Keratinocyte (primary cell): ENCODE results near the gene KPNA4. TPM values are rescaled to one million over a fixed set of nuclear protein-coding genes. Genes with fewer than 3 reads are reported as not detected.
A peak's percentile ranks its signal among the peaks of the same experiment; 100 is the strongest.

Source experiments
- DNase-seq: peaks from one replicate; pipeline ENCODE4 v3.0.0-alpha.2; 2011; ENCODE audit warnings: low read depth, missing footprints, low spot score
- FAIRE-seq: peaks from 2 replicates; lab custom pipeline; 2011; peaks lifted over from hg19 to GRCh38; lab: Jason Lieb, UNC
- H2AFZ ChIP-seq: 2 replicates; pipeline ENCODE4 v1.6.0; 2012; ENCODE audit warnings: low read length, control low read depth, inconsistent platforms; ENCODE audit not compliant: control insufficient read depth
- H3K27ac ChIP-seq: 2 replicates; pipeline ENCODE4 v1.5.1; 2011; ENCODE audit warnings: low read length; ENCODE audit not compliant: control insufficient read depth, insufficient read depth
- H3K27me3 ChIP-seq: 3 replicates; pipeline ENCODE4 v1.6.0; 2011; ENCODE audit warnings: low read length; ENCODE audit not compliant: control insufficient read depth, insufficient read depth; ENCODE audit errors: extremely low read depth
- H3K36me3 ChIP-seq, 2 experiments: 2 replicates in 1 of 2; 3 replicates in 1 of 2; pipeline ENCODE4 v1.5.1; 2011; ENCODE audit warnings: low read length in 2 of 2, mild to moderate bottlenecking in 1 of 2; ENCODE audit not compliant: control insufficient read depth in 2 of 2, insufficient read depth in 2 of 2; ENCODE audit errors: extremely low read depth in 1 of 2
- H3K4me1 ChIP-seq: 3 replicates; pipeline ENCODE4 v1.5.1; 2011; ENCODE audit warnings: low read length; ENCODE audit not compliant: control insufficient read depth, insufficient read depth; ENCODE audit errors: extremely low read depth
- H3K4me2 ChIP-seq: 3 replicates; pipeline ENCODE4 v1.6.0; 2011; ENCODE audit warnings: low read depth, low read length; ENCODE audit not compliant: control insufficient read depth, insufficient read depth; ENCODE audit errors: extremely low read depth
- H3K4me3 ChIP-seq, 3 experiments: fragments of 200-600 bp in 1 of 3; sonication (generic) in 1 of 3; 2 replicates in 2 of 3; 3 replicates in 1 of 3; pipeline ENCODE4 v1.5.1; 2011 to 2016; ENCODE audit warnings: low read length in 3 of 3, mild to moderate bottlenecking in 3 of 3, control low read depth in 2 of 3, inconsistent platforms in 1 of 3, low read depth in 1 of 3, mixed read lengths in 1 of 3, mixed run types in 1 of 3, moderate library complexity in 1 of 3; ENCODE audit not compliant: control insufficient read depth in 2 of 3, insufficient read depth in 2 of 3; ENCODE audit errors: extremely low read depth in 1 of 3
- H3K79me2 ChIP-seq: 2 replicates; pipeline ENCODE4 v1.6.0; 2012; ENCODE audit warnings: low read length; ENCODE audit not compliant: control insufficient read depth, insufficient read depth
- H3K9ac ChIP-seq: 3 replicates; pipeline ENCODE4 v1.6.0; 2011; ENCODE audit warnings: low read length; ENCODE audit not compliant: control insufficient read depth, insufficient read depth; ENCODE audit errors: extremely low read depth
- H3K9me1 ChIP-seq: 3 replicates; pipeline ENCODE4 v1.6.0; 2011; ENCODE audit warnings: low read length; ENCODE audit not compliant: control insufficient read depth, insufficient read depth; ENCODE audit errors: extremely low read depth
- H3K9me3 ChIP-seq: 2 replicates; pipeline ENCODE4 v1.5.1; 2012; ENCODE audit warnings: low read depth, low read length; ENCODE audit not compliant: control insufficient read depth
- H4K20me1 ChIP-seq: 3 replicates; pipeline ENCODE4 v1.6.0; 2011; ENCODE audit warnings: low read length; ENCODE audit not compliant: control insufficient read depth, insufficient read depth; ENCODE audit errors: extremely low read depth
- CTCF ChIP-seq, 3 experiments: IDR thresholded peaks in 1 of 3; conservative IDR thresholded peaks in 1 of 3; optimal IDR thresholded peaks in 1 of 3; 2 replicates in 2 of 3; 3 replicates in 1 of 3; pipeline versions ENCODE3 to v1.5.1; 2011; ENCODE audit warnings: low read length in 3 of 3, mild to moderate bottlenecking in 3 of 3, moderate library complexity in 2 of 3, control low read depth in 1 of 3, inconsistent platforms in 1 of 3; ENCODE audit not compliant: insufficient read depth in 2 of 3; ENCODE audit errors: extremely low read depth in 1 of 3
- EZH2 ChIP-seq: IDR thresholded peaks from one replicate; pipeline ENCODE4 v1.6.1; 2012; ENCODE audit warnings: inconsistent platforms, mild to moderate bottlenecking, low read length, moderate library complexity
- dilution Hi-C: fragments of 300-500 bp; cut with MboI; formaldehyde crosslinking; loops from one replicate; pipeline ENCODE4 v1.7.0; 2020; ENCODE audit warnings: low sequenced_read_pairs; ENCODE audit not compliant: extremely low pct_ligation_motif_present
- polyA plus RNA-seq, 5 experiments: library from polyadenylated mRNA; depleted of rRNA in 3 of 5; stranded (reverse) in 3 of 5; stranded (forward) in 1 of 5; unstranded in 1 of 5; fragments of >200 nt; gene quantifications; 1 replicate in 1 of 5; 2 replicates in 3 of 5; 3 replicates in 1 of 5; pipeline versions ENCODE4 v1.2.1 to v1.2.3, GENCODE V29; 2011 to 2012; ENCODE audit warnings: missing spikeins in 2 of 5, low read depth in 1 of 5, low replicate concordance in 1 of 5

KPNA4 gene
- polyA plus RNA-seq, 1 donor (not counting 4 experiments of a cell fraction or from before 2014, with no cell fraction given), result 42.0 TPM

- no peaks in the 10 kb centered on the region for H3K36me3 ChIP-seq
- no peak overlapping the region for H3K4me2 ChIP-seq
- H3K9me3 ChIP-seq, result no peaks in the 10 kb centered on the region
- H3K79me2 ChIP-seq, result peaks cover 100% of the 10 kb centered on the region
- H2AFZ ChIP-seq, result no peak overlapping the region
- no peak overlapping the region for H3K9ac ChIP-seq
- no peak overlapping the region for H3K4me3 ChIP-seq
- FAIRE-seq (peak; percentile 56), DNase-seq (no peak)
- no peaks in the 10 kb centered on the region for H3K27me3 ChIP-seq
- H3K9me1 ChIP-seq, result no peaks in the 10 kb centered on the region
- dilution Hi-C loops, result no loop called here
- H3K4me1 ChIP-seq, result no peaks in the 10 kb centered on the region
- H3K27ac ChIP-seq, result no peak overlapping the region
- H4K20me1 ChIP-seq, result peaks cover 26% of the 10 kb centered on the region
- no peak for TF ChIP-seq EZH2
- TF ChIP-seq CTCF (optimal IDR thresholded peaks at IDR 0.05 in 1 of 3, IDR thresholded peaks at IDR 0.05 in 1 of 3, conservative IDR thresholded peaks at IDR 0.05 in 1 of 3; ENCODE audit: extremely low read depth in 1 of 3, insufficient read depth in 2 of 3, low read length in 3 of 3), result no peak
These were observed 19.9 kb downstream of the KPNA4 start for GRCh38 chr3:160545504-160545871.

- no peak for DNase-seq
- no peak overlapping the region for H3K4me2 ChIP-seq
- dilution Hi-C loops, result no loop called here
These were observed 20.4 kb downstream of the KPNA4 start for GRCh38 chr3:160544844-160545503.

GRCh38 chr3:160540551-160540950 lies 24.8 kb downstream of the KPNA4 start:
- Histone ChIP-seq H3K9me1 (no peaks in the 10 kb centered on the region), H3K9me3 (no peaks in the 10 kb centered on the region), H2AFZ (no peak overlapping the region), H3K27me3 (no peaks in the 10 kb centered on the region), H4K20me1 (peaks cover 24% of the 10 kb centered on the region), H3K27ac (no peak overlapping the region), H3K4me2 (no peak overlapping the region), H3K36me3 (no peaks in the 10 kb centered on the region), H3K4me3 (no peak overlapping the region), H3K4me1 (no peaks in the 10 kb centered on the region), H3K9ac (no peak overlapping the region), H3K79me2 (peaks cover 88% of the 10 kb centered on the region)
- TF ChIP-seq CTCF (optimal IDR thresholded peaks at IDR 0.05 in 1 of 3, IDR thresholded peaks at IDR 0.05 in 1 of 3, conservative IDR thresholded peaks at IDR 0.05 in 1 of 3; ENCODE audit: extremely low read depth in 1 of 3, insufficient read depth in 2 of 3, low read length in 3 of 3), result no peak
- TF ChIP-seq EZH2, result no peak
- dilution Hi-C loops, result no loop called here
- FAIRE-seq (no peak), DNase-seq (no peak)

More at GRCh38 chr3:160544844-160545503, 20.4 kb downstream of the KPNA4 start:
- no peaks in the 10 kb centered on the region for H3K9me1 ChIP-seq
- H3K9me3 ChIP-seq, result no peaks in the 10 kb centered on the region
- H3K27ac ChIP-seq, result no peak overlapping the region
- peaks cover 26% of the 10 kb centered on the region for H4K20me1 ChIP-seq
- TF ChIP-seq EZH2, result no peak
- no peaks in the 10 kb centered on the region for H3K27me3 ChIP-seq
- FAIRE-seq, result no peak
- no peak overlapping the region for H3K4me3 ChIP-seq
- no peaks in the 10 kb centered on the region for H3K4me1 ChIP-seq
- H3K9ac ChIP-seq, result no peak overlapping the region
- H2AFZ ChIP-seq, result no peak overlapping the region
- H3K36me3 ChIP-seq, result no peaks in the 10 kb centered on the region
- H3K79me2 ChIP-seq, result peaks cover 100% of the 10 kb centered on the region
